ENCODE measurements around the gene HEPHL1.
A peak's percentile ranks its signal among the peaks of the same experiment; 100 is the strongest.

Gene HEPHL1

DNA sequence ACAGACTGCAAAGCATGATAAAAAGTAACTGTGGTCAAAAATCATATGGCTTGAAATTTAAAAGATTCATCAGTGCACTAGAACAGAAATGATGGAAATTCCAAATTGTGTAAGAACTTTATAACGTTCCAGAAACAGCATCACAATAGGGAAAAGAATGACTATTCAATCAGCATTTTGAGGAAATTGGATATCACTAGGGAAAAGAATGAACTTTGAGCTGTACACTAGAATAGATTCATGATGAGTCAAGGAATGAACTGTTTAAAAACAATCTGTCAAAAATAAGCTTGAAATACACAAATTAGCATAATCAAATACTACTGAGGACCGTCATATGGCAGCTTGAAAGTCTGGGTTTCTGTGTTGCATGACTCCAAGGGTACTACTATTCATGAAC is 20.5 kb upstream of the HEPHL1 start:
- in situ Hi-C loops (cut with HindIII; ENCODE audit: low sequenced_read_pairs): no loop called here
- TF ChIP-seq, protein P1, sequence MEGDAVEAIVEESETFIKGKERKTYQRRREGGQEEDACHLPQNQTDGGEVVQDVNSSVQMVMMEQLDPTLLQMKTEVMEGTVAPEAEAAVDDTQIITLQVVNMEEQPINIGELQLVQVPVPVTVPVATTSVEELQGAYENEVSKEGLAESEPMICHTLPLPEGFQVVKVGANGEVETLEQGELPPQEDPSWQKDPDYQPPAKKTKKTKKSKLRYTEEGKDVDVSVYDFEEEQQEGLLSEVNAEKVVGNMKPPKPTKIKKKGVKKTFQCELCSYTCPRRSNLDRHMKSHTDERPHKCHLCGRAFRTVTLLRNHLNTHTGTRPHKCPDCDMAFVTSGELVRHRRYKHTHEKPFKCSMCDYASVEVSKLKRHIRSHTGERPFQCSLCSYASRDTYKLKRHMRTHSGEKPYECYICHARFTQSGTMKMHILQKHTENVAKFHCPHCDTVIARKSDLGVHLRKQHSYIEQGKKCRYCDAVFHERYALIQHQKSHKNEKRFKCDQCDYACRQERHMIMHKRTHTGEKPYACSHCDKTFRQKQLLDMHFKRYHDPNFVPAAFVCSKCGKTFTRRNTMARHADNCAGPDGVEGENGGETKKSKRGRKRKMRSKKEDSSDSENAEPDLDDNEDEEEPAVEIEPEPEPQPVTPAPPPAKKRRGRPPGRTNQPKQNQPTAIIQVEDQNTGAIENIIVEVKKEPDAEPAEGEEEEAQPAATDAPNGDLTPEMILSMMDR (IDR thresholded peaks at IDR 0.05; ENCODE audit: low read depth, low read length): no peak
- H3K4me3 ChIP-seq (ENCODE audit: low read depth, low read length): no peak overlapping the region
- no peak for DNase-seq (ENCODE audit: low read depth, low spot score)

DNA sequence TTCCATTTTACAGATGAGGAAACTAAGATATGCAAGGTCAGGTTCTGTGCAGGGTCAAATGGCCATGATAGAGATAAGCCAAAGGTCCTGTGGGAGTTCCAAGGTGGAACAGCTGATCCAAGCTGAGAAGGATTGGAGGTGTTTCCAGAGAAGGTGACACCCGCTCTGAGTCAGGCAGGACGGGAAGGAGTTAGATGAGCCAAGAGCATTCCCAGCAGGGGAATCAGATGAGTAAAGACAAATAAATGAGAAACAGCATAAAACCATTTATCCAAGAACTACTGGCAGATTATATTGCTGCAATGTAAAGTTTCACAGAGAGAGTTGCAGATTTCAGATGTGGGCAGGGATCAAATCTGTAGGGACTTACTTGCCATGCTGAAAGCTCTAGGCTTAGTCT is 18.9 kb upstream of the HEPHL1 start:
- TF ChIP-seq, protein P1 (IDR thresholded peaks at IDR 0.05; ENCODE audit: low read depth, low read length): no peak

DNA sequence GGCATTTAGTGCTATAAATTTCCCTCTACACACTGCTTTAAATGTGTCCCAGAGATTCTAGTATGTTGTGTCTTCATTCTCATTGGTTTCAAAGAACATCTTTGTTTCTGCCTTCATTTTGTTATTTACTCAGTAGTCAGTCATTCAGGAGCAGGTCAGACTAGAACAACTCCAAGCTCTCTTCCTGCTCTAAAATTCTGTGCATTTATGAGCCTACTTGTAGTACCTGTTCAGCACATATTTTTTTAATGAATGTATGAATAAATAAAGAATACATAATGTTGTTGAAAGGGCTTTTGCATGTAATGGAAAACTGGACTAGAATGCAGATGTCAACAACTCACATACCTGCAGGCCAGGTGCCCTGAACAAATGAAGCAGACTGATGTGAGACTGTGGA is 13.7 kb upstream of the HEPHL1 start:
- no peak overlapping the region for H3K4me3 ChIP-seq (ENCODE audit: low read depth, low read length)
- in situ Hi-C loops (cut with HindIII; ENCODE audit: low sequenced_read_pairs): no loop called here
- no peak for DNase-seq (ENCODE audit: low read depth, low spot score)
- TF ChIP-seq, protein P1 (IDR thresholded peaks at IDR 0.05; ENCODE audit: low read depth, low read length): no peak

More for the DNA sequence above, 18.9 kb upstream of the HEPHL1 start:
- in situ Hi-C loops (cut with HindIII; ENCODE audit: low sequenced_read_pairs): no loop called here
- H3K4me3 ChIP-seq (ENCODE audit: low read depth, low read length): no peak overlapping the region
- peak; percentile 61 for DNase-seq (ENCODE audit: low read depth, low spot score)

DNA sequence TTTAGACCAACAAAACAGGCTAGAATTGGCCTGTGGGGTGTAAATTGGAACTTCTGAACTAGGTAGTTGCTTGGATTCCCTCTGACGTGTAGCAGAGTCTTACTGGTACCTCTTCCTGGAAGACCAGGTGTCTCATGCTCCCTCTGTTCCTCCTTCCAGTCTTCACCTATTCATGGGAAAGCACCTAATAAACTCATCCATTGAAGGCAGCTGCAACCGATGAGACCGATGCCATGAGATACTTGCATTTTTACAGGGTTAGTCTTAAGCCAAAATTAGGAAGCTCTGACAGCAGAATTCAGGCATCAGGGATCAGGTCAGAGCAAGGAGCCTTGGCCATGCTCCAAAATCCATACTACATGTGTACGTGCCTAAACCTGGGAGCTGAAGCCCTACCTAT is 13.2 kb upstream of the HEPHL1 start:
- H3K4me3 ChIP-seq (ENCODE audit: low read depth, low read length): no peak overlapping the region
- in situ Hi-C loops (cut with HindIII; ENCODE audit: low sequenced_read_pairs): no loop called here
- TF ChIP-seq, protein P1 (IDR thresholded peaks at IDR 0.05; ENCODE audit: low read depth, low read length): no peak
- DNase-seq (ENCODE audit: low read depth, low spot score): no peak

DNA sequence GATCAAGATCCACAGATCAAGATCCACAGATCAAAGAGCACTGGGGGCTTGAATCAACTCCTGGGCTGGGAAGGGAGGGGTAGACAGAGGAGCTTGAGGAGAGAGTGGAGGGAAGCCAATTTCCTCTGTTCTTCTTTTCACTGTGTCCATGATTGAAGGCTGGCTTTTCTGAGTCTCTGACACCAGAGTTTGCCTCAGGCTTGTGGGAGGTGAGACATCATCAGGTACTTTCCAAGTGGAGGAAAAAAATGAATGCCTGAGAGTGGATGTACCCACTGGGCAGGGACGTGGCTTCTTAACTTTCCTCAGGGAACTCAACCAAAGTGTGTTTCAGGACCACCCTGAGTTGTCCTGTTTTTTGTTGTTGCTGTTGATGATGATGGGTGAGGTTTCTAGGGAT is 11.0 kb upstream of the HEPHL1 start:
- TF ChIP-seq, protein P1 (IDR thresholded peaks at IDR 0.05; ENCODE audit: low read depth, low read length): no peak
- no peak for DNase-seq (ENCODE audit: low read depth, low spot score)
- in situ Hi-C loops (cut with HindIII; ENCODE audit: low sequenced_read_pairs): no loop called here
- no peak overlapping the region for H3K4me3 ChIP-seq (ENCODE audit: low read depth, low read length)

DNA sequence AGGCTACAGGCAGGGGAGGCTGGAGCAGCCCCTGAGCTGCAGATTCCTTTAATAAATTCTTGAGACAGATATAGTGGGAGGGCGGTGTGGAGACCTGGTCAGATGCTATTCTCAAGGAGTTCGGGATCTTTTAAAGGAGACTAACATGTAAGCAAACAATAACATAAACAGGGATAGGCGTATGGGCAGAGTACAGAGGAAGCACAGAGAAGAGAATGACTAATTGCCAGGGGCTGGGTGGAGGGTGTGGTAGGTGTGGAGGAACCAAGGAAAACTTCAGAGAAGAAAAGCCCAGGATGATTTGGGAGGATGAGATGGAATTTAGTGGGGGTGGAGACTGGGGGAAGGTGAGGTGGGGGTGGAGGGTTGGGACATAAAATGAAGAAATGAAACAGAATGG is 9.7 kb upstream of the HEPHL1 start:
- in situ Hi-C loops (cut with HindIII; ENCODE audit: low sequenced_read_pairs): no loop called here
- no peak overlapping the region for H3K4me3 ChIP-seq (ENCODE audit: low read depth, low read length)
- TF ChIP-seq, protein P1 (IDR thresholded peaks at IDR 0.05; ENCODE audit: low read depth, low read length): no peak
- no peak for DNase-seq (ENCODE audit: low read depth, low spot score)

DNA sequence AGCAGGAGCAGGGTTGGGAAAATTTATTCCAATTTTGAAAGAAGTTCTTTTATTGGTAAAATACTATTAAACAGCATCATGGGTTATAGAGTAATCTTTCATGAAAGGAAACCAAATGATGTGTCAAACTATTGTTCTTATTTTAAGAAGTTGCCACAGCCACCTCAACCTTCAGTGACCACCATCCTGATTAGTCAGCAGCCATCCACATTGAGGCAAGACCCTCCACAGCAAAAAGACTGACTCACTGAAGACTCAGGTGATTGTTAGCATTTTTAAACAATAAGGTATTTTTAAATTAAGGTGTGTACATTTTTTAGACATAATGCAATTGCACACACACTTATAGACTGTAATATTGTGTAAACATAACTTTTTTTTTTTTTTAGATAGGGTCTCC is 3.7 kb upstream of the HEPHL1 start:
- DNase-seq (ENCODE audit: low read depth, low spot score): peak; percentile 31
- TF ChIP-seq, protein P1 (IDR thresholded peaks at IDR 0.05; ENCODE audit: low read depth, low read length): no peak
- in situ Hi-C loops (cut with HindIII; ENCODE audit: low sequenced_read_pairs): no loop called here
- H3K4me3 ChIP-seq (ENCODE audit: low read depth, low read length): no peak overlapping the region

Measured in astrocyte of the spinal cord (primary cell).